GM12875 (cell line): Measurements from ENCODE around the gene SEC22B.
"Not testable (repeated sequence)": the region's sequence is repeated elsewhere in the genome, so short reads cannot be mapped to it uniquely, and the experiment has no call there.

Experiments used
- H3K4me3 ChIP-seq: one replicate; pipeline ENCODE4 v1.5.1; 2011; ENCODE audit warnings: low read depth, low read length, control low read depth
- TF ChIP-seq, protein P1 (sequence below): IDR thresholded peaks from 2 replicates; pipeline ENCODE4 v1.5.1; 2011; ENCODE audit warnings: low read depth, mild to moderate bottlenecking, control low read depth, inconsistent platforms, low read length, moderate library complexity, borderline replicate concordance; ENCODE audit not compliant: insufficient read depth

Gene SEC22B

DNA sequence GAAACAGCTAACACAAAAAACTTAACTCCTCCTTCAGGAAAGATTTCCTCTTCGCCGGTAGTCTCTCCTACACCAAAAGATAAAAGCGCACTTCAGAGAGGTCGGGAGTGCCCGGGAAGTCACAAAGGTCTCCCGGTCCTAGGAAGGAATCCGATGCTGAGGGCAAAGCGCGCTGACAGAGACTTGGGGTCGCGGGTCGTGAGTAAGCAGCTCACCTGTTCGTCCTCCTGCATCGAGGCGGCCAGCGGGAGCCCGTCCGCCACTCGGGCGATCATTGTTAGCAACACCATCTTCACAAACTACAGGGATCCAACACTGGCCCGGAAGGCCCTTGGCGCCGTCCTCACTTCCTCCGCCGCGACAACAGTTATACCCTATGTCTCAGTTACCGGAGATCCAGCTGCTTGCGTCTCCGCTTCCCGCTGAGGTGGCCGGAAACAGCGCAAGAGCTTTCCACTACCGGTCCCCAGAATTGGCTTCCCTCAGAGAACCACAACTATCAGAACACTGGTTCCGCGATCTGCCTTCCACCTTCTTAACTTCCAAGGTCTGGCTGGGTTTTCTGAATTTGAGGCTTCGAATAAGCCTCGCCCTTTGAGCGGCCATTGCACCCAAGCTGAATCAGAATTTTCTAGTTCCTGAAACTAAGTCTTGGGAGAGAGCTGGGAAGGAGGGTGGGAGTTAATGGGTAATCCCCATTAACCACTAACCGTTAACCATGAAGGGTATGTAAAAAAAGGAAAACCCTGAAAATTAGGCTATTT lies at the start of gene SEC22B:
Gene SEC22B, minus strand, starts transcription at position 429 of the 764 bp plus-strand sequence. Its CDS starts 139 bp downstream, at position 290.
- peak within 1 kb of the TSS; percentile 96 for H3K4me3 ChIP-seq
- TF ChIP-seq, protein P1, sequence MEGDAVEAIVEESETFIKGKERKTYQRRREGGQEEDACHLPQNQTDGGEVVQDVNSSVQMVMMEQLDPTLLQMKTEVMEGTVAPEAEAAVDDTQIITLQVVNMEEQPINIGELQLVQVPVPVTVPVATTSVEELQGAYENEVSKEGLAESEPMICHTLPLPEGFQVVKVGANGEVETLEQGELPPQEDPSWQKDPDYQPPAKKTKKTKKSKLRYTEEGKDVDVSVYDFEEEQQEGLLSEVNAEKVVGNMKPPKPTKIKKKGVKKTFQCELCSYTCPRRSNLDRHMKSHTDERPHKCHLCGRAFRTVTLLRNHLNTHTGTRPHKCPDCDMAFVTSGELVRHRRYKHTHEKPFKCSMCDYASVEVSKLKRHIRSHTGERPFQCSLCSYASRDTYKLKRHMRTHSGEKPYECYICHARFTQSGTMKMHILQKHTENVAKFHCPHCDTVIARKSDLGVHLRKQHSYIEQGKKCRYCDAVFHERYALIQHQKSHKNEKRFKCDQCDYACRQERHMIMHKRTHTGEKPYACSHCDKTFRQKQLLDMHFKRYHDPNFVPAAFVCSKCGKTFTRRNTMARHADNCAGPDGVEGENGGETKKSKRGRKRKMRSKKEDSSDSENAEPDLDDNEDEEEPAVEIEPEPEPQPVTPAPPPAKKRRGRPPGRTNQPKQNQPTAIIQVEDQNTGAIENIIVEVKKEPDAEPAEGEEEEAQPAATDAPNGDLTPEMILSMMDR, result no peak

DNA sequence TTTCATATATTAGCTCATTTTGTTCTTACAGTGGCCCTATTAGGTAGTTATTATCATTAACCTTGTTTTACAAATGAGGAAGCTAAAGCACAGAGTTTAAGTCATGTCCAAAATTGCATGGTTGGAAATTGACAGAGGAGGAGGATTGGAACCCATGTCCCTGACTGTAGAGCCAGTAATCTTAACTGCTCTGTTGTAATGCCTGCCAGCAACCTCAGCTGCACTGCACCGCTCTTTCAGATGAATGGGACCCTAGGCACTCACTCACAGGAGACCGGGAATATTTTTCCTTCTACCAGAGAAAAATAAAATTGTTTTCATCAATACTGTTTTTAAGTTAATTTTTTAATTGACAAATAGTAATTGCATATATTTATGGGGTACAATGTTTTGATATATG lies 41.6 kb upstream of the SEC22B start:
- H3K4me3 ChIP-seq, result not testable (repeated sequence)

DNA sequence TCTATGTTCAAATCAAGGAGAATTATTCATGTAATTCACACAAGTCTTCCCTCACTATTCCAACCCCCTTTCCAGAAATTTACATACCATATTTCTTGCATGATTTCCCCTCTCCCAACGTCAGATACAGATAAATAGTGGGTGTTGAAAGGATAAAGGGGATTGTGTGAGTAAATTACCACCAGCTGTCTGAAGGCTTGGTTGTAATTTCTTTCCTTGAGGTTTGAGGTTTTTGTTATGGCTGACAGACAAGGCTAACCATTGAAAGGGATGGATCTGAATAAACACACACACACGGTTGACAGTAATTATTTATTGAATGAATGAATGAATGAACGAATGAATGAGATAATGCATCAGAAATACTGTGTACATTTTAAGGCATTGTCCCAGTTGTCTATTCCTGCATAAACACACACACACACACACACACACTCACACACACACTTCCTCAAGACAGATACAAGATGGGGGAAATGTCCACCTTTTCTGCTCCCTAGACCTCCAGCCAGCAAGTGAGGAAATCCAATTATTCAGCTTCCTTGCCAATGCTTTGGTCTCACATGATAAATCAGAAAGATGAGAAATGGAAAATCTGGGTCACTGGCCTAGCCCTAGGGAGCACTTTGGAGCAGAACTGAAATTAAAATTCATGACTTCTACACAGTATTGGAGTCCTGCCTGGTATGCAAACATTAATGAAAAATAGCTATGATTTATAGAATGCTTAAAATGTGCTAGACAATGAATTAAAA lies 41.0 kb upstream of the SEC22B start:
- not testable (repeated sequence) for H3K4me3 ChIP-seq

DNA sequence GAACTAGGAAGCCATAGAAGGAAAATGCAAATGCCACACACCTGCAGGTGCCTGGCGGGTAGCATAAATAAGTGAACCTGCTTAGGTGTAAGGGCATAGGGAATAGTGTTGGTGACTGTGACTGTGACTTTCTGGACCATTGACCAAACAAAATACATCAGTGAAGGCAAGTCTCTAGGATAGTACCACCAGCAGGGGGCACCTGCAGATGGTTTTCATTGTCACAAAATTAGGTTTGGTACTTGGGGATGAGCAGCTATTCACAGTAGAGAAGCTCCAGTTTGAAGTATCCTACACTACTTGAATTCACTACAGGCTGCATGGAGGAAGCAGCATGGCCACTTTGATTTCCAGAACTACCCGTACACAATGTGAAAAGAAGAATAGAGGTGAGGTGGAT lies 37.3 kb upstream of the SEC22B start:
- not testable (repeated sequence) for H3K4me3 ChIP-seq

DNA sequence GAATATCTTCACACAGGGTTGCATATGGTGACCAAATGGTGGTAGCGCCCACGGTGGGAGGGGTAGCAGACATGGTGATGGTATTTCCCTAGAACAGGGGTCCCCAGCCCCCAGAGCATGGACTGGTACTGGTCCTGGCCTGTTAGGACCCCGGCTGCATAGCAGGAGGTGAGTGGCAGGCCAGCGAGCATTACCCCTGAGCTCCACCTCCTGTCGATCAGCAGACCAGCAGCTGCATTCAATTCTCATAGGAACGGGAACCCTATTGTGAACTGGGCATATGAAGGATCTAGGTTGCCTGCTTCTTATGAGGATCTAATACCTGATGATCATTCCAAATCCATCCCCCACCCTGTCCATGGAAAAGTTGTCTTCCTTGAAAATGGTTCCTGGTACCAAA lies 34.4 kb upstream of the SEC22B start:
- H3K4me3 ChIP-seq, result not testable (repeated sequence)

DNA sequence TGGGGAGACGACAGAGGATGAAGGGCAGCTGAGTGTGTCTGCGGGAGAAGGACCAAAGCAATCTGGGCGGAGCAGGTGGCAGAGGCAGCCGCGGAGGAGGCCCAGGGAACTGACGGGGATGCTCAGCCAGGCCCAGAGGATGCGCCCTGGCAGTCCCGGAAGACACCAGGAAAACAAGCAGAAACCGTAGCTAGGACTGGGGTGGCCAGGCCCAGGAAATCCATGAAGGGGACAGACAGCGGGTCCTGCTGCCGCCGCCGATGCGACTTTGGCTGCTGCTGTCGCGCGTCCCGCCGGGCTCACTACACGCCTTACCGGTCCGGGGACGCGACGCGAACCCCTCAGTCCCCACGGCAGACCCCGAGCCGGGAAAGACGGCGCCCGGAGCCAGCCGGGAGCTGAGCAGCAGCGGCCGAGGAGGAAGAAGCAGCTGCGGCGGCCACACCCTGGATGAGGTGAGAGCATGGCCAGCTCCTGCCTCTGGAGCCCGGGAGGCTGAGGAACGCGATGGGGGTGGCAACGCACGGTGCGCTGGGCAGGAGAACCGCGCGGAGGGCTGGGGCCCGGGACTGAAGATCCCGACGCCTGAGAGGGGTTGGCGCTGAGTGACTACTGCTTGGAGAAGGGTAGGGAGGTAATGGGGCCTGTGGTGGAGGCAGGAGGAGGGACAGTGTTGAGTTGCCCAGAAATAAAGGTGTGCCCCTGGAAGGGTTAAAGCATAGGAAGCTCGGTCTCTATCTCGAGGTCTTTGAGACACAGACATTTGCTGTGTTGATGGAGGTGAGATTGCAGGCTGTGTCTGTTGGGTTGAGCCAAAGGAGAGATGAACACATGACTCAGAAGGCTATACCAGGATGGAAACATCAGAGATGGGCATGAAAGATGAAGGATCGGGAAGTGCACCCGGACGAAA lies 20.8 kb upstream of the SEC22B start:
- H3K4me3 ChIP-seq, result not testable (repeated sequence)

DNA sequence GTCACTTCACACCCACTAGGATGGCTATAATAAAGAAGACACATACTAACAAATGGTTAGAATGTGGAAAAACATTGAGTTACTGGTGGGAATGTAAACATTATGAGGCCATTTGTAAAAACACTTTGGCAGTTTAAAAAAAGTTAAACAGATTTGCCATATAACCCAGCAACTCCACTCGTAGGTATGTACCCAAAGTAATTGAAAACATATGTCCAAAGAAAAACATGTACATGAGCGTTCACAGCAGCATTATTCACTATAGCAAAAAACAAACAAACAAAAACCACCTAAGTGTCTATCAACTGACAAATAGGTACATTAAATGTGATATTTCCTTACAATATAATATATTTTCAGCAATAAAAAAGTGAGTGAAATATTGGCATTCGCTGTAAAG lies 12.3 kb upstream of the SEC22B start:
- H3K4me3 ChIP-seq, result not testable (repeated sequence)

DNA sequence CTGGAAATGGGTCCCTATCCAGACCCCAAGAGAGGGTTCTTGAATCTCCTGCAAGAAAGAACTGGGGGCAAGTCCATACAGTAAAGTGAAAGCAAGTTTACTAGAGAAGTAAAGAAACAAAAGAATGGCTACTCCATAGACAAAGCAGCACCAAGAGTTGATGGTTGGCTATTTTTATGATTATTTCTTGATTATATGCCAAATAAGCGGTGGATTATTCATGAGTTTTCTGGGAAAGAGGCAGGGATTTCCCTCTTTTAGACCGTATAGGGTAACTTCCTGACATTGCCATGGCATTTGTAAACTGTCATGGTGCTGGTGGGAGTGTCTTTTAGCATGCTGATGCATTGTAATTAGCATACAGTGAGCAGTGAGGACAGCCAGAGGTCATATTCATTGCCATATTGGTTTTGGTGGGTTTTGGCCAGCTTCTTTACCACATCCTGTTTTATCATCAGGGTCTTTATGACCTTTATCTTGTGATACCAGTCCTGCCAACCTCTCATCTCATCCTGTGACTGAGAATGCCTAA lies 5.9 kb upstream of the SEC22B start:
- not testable (repeated sequence) for H3K4me3 ChIP-seq

DNA sequence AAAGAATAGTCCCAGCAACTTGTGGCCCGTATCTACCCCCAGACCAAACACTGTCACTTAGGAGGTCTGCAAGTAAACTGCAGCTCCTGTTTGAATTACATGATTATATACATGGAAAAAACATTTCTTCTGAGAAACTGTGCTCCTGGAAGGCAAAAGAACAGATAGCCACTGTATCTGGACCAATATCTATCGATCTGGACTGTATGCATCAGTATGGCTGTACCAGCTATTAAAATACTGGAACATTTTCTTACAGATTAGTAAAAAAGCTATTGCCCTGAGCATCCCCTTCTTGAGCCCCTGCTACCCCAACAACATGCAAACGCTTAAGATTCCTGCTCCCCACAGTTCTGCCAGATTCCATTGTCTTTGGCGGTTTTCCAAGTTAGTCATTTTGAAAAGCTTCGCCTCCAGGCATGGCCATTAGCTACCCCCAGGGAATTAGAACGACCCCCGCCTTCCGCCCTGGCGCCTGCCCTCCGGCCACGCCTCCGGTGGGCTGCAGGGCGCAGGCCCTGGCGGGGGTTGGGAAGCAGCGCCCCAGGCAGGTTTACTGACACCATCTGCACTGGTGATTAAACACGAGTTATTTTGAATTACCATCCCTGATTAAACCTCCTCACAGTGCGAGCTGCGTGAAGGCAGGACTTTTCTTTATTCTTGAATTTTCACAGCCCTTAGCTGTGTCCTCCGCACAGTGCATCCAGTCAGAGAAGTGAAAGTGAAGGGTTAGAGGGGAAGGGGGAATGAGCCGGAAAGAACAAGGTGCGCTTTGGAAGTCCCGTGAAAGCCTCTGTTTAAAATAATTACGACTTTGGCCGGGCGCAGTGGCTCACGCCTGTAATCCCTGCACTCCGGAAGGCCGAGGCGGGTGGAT lies 3.7 kb upstream of the SEC22B start:
- not testable (repeated sequence) for H3K4me3 ChIP-seq

DNA sequence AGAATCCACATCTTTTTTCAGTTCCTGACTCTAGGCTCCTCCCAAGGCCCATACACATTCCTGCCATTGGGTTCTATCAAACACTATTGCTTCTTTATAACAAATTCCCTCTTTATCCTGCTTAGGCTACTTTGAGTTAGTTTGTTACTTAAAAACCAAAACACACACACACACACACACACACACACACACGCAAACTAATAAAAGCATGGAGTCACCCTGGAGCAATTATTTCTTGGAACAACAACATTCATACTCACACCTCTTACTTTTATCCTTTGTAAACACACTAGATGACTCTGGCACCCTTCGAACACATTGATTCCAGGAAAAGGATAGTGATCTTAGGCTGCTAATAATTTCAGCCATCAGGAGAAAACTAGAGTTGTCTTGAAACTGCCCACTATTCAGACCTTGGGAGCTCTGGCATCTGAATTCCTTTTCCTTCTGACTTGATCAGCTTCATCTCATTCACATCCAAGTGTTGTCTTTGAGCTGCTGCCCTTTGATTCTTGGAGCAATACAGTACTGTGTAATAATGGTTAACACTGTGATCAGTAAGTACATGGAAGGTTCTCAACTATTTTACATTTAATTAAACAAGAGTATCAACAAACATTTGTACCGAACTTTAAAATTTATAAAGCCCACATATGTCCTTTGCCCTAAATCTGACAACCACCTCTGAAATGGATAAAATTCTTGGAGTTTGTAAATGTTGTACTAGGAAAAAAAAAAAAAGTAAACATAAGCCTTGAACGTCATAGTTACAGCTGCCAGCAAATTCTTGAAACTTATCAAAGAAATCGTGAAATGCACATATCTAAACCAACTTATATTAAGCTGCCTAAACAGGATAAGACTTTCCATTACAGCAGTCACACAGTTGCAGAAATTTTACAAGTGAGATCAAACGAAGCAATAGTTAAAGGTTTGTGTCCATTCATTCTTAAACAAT lies 2.8 kb upstream of the SEC22B start:
- no peak overlapping the region for H3K4me3 ChIP-seq
- TF ChIP-seq, protein P1, result no peak

DNA sequence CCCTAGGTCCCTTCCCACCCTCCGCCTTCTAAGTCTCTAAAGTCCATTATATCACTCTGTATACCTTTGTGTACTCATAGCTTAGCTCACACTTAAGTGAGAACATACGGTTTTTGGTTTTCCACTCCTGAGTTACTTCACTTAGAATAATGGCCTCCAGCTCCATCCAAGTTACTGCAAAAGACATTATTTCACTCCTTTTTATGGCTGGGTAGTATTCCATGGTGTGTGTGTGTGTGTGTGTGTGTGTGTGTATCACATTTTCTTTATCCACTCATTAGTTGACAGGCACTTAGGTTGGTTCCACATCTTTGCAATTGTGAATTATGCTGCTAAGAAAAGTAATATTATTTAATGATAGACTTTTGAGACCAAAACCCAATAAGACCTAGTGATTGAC lies 1.7 kb upstream of the SEC22B start:
- not testable (repeated sequence) for H3K4me3 ChIP-seq

DNA sequence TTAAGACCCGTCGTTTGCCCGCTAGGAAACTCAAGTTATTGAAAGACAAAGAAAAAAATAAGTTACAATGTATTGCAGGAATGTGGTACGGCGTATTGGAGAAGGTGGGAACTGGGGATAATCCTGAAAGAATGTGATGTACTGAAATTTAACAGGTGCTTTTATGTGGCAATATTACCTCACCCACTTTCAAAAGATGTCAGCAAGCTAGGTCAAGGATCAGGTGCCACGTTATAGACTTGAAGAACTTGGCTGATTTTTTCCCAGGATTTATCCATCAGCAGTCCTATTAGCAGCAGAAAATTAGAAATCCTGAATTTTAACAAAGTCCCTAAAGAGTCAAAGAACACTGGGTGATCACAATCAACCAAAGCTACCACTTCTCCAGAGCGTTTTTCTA lies 632 bp downstream of the SEC22B start:
- H3K4me3 ChIP-seq, result peak overlapping the region; percentile 96

DNA sequence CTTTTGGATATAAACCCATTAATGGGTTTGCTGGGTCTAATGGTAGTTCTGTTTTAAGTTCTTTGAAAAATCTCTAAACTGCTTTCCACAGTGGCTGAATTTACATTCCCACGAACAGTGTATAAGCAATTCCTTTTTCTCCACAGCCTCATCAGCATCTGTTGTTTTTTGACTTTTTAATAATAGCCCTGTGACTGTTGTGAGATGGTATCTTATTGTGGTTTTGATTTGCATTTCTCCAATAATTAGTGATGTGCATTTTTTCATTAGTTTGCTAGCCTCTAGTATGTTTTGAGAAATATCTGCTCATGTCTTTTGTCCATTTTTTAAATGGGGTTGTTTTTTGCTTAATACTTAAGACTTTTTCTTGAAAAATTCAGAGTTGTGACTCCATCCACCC lies 11.6 kb downstream of the SEC22B start:
- H3K4me3 ChIP-seq, result not testable (repeated sequence)

DNA sequence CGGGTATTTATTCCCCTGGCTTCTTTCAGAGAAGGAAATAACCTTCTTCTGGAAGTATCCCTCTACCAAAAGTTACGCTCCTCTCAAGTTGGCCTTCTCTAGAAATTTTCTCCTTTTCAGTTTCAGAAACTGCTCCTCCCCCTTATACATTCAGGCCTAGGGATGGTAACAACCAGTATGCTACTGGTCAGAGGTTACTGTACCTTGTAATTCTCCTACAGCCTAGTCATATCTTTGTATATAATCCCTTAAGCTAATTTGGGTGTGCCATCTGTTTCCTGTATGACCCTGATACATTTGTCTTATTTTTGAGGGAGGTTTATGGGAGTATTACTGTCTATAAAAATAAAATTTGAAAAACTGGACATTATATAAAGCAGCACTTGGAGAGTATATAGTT lies 14.3 kb downstream of the SEC22B start:
- H3K4me3 ChIP-seq, result not testable (repeated sequence)

DNA sequence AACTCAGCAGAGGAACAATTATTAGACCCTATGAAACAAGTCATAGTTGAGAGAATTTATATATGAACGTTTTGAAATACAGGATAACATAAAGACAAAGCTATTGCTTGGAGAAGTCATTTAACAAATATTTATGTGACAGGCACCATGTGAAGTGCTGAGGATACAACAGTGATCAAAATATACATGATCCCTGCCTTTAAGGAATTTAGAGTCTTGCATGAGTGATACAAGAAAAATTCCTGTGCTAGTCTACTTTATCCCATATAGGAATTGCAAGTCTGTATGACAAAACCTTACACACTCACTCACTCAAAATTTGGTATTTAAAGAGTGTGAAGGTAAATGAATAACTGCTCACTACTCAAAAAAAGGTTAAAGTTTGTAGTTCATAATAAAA lies 17.8 kb downstream of the SEC22B start:
- not testable (repeated sequence) for H3K4me3 ChIP-seq

DNA sequence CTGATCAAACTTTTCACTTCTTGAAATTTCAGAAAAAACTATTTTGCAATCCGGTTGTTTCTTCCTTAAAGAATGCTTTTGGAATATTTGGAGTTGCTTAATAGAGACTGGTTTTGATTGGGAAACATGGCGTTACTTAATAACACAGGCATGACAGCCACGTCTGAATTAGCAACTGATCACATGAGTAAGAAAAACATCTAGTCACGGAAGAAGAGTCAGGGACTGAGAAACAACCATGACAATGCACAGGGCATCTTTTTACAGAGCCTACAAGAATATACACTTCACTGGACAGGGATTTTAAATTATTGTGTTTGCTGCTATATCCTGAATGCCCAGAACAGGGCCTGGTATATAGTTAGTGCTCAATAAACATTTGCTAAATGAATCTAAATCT lies 18.2 kb downstream of the SEC22B start:
- not testable (repeated sequence) for H3K4me3 ChIP-seq
